HepG2 (cell line): Measurements from ENCODE around the gene NUBP2. TPM values are rescaled to one million over a fixed set of nuclear protein-coding genes. Genes with fewer than 3 reads are reported as not detected.
A peak's percentile ranks its signal among the peaks of the same experiment; 100 is the strongest.

Experiments
- AGO2 ChIP-seq: fragments of 200-400 bp; formaldehyde crosslinking; optimal IDR thresholded peaks from 2 replicates; pipeline ENCODE3; 2017; ENCODE audit warnings: mild to moderate bottlenecking, low read depth, low read length, moderate library complexity
- CBX1 ChIP-seq: IDR thresholded peaks from one replicate; pipeline ENCODE4 v1.6.1; 2016; ENCODE audit warnings: antibody characterized with exemption, low read depth
- FOXO1 ChIP-seq: sonication (generic); formaldehyde crosslinking; IDR thresholded peaks from 2 replicates; pipeline ENCODE4 v1.4.0; 2020; ENCODE audit warnings: missing genetic modification reagents
- GTF2F1 ChIP-seq: fragments of 150-350 bp; IDR thresholded peaks from 2 replicates; pipeline ENCODE4 v1.6.1; 2014; ENCODE audit warnings: low read length
- ISL2 ChIP-seq: sonication (generic); formaldehyde crosslinking; IDR thresholded peaks from 2 replicates; pipeline ENCODE4 v1.5.0; 2020; ENCODE audit warnings: missing genetic modification reagents
- JDP2 ChIP-seq: sonication (generic); formaldehyde crosslinking; IDR thresholded peaks from 2 replicates; pipeline ENCODE4 v1.8.1; 2022; ENCODE audit warnings: missing genetic modification reagents, borderline replicate concordance
- KAT8 ChIP-seq: IDR thresholded peaks from 2 replicates; pipeline ENCODE4 v1.6.1; 2016; ENCODE audit warnings: missing genetic modification reagents, missing compliant biosample characterization
- MEIS1 ChIP-seq: sonication (generic); formaldehyde crosslinking; IDR thresholded peaks from 2 replicates; pipeline ENCODE4 v1.9.0; 2021; ENCODE audit warnings: mild to moderate bottlenecking, missing genetic modification reagents, moderate library complexity, borderline replicate concordance
- NFYC ChIP-seq: IDR thresholded peaks from 2 replicates; pipeline ENCODE4 v1.6.1; 2016; ENCODE audit warnings: missing genetic modification reagents, missing compliant biosample characterization
- NR2C2 ChIP-seq: sonication (generic); formaldehyde crosslinking; IDR thresholded peaks from 2 replicates; pipeline ENCODE4 v1.4.0; 2020; ENCODE audit warnings: missing genetic modification reagents, mild to moderate bottlenecking, moderate library complexity, borderline replicate concordance
- RELA ChIP-seq: sonication (generic); formaldehyde crosslinking; IDR thresholded peaks from 2 replicates; pipeline ENCODE4 v1.4.0; 2020; ENCODE audit warnings: missing genetic modification reagents
- SAP130 ChIP-seq: IDR thresholded peaks from 2 replicates; pipeline ENCODE4 v1.6.1; 2016; ENCODE audit warnings: low read depth
- SSRP1 ChIP-seq: IDR thresholded peaks from 2 replicates; pipeline ENCODE4 v1.6.1; 2016; ENCODE audit warnings: control low read depth
- ZBTB40 ChIP-seq, 2 experiments: fragments of 450-650 bp in 1 of 2; sonication (generic) in 1 of 2; formaldehyde crosslinking in 1 of 2; IDR thresholded peaks; 2 replicates each; pipeline versions ENCODE4 v1.6.1 to v1.8.0; 2016 to 2022; ENCODE audit warnings: antibody characterized with exemption in 1 of 2, mild to moderate bottlenecking in 1 of 2, missing genetic modification reagents in 1 of 2
- ZNF24 ChIP-seq: fragments of 450-650 bp; IDR thresholded peaks from 2 replicates; pipeline ENCODE4 v1.6.1; 2017; ENCODE audit warnings: antibody characterized with exemption, mild to moderate bottlenecking
- ZNF251 ChIP-seq: sonication (generic); formaldehyde crosslinking; IDR thresholded peaks from 2 replicates; pipeline ENCODE4 v1.9.0; 2021; ENCODE audit warnings: mild to moderate bottlenecking, missing genetic modification reagents
- ZNF652 ChIP-seq: IDR thresholded peaks from 2 replicates; pipeline ENCODE4 v1.6.1; 2016; ENCODE audit warnings: low read depth, borderline replicate concordance
- ZNF703 ChIP-seq: sonication (generic); formaldehyde crosslinking; IDR thresholded peaks from 2 replicates; pipeline ENCODE4 v1.5.1; 2020; ENCODE audit warnings: missing genetic modification reagents, mild to moderate bottlenecking, moderate library complexity, borderline replicate concordance
- ZSCAN30 ChIP-seq: sonication (generic); formaldehyde crosslinking; IDR thresholded peaks from 2 replicates; pipeline ENCODE4 v1.5.0; 2020; ENCODE audit warnings: mild to moderate bottlenecking, missing genetic modification reagents
- polyA plus RNA-seq, 8 experiments: library from polyadenylated mRNA; depleted of rRNA in 3 of 8; stranded (reverse) in 7 of 8; unstranded in 1 of 8; fragments of >200 nt; fragmentation: Illumina TruSeq in 4 of 8; extraction: Trizol in 4 of 8; gene quantifications; 2 replicates each; pipeline versions ENCODE4 v1.2.1 to v1.2.3, GENCODE V29; 2011 to 2016; ENCODE audit warnings: low read depth in 4 of 8, missing spikeins in 1 of 8, mixed read lengths in 1 of 8; ENCODE audit not compliant: insufficient read depth in 1 of 8
- total RNA-seq, 5 experiments: library from RNA; depleted of rRNA; stranded (reverse); fragments of >200 nt; fragmentation: Illumina TruSeq; extraction: Trizol; gene quantifications; 2 replicates each; pipeline ENCODE4 v1.2.3, GENCODE V29; 2016; ENCODE audit warnings: low read depth in 1 of 5
- TF ChIP-seq, protein P1 (sequence below): sonication (generic); formaldehyde crosslinking; conservative IDR thresholded peaks from 2 replicates; pipeline ENCODE4 v1.8.0; 2022; ENCODE audit warnings: mild to moderate bottlenecking, moderate library complexity, missing genetic modification reagents

NUBP2 gene
- total and polyA plus RNA-seq, 2 of the 13 experiments (the other 11 are each of a cell fraction or from before 2014, with no cell fraction given) = 25.7 to 61.5 TPM

DNA sequence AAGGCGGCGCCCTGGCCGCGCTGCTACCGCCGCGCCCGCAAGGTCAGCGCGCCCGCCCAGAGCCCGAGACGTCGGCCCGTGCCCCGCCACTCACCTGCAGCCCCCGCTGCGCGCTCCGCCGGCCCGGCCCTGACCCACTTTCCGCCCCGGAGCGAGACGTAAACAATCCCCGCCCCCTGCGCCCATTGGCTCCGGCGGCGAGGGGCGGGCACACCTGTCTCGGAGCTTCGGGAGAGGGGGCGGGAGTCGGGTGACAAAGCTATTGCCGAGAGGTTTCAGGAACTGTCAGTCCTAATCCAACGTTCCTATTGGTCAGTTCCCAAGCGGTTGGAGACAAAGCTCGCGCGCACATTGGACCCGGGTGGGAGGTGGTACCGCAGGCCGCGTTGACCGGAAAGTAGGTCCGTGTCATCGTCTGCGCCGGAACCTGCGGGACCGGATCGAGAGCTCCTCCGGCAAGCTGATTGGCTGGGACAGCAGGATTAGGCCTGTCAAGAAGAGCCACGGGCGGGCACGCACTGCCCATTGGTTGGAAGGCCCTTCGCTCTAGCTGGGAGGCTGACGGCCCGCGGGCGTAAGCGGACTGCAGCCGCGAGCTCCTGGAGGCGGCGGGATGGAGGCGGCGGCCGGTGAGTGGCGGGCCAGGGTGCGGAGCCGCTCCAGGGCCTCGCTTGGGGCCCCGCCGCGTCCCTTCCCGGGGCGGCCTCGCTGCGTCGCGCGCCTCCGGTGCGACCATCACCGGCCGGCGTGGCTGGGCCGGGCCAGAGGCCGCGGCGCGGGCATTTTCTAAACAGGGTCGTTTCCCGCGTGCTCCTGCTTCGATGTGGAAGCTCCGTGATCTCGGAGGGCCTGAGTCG, at the start of gene NUBP2, which contains the start of gene SPSB3 (continued):
- TF ChIP-seq, protein P1, sequence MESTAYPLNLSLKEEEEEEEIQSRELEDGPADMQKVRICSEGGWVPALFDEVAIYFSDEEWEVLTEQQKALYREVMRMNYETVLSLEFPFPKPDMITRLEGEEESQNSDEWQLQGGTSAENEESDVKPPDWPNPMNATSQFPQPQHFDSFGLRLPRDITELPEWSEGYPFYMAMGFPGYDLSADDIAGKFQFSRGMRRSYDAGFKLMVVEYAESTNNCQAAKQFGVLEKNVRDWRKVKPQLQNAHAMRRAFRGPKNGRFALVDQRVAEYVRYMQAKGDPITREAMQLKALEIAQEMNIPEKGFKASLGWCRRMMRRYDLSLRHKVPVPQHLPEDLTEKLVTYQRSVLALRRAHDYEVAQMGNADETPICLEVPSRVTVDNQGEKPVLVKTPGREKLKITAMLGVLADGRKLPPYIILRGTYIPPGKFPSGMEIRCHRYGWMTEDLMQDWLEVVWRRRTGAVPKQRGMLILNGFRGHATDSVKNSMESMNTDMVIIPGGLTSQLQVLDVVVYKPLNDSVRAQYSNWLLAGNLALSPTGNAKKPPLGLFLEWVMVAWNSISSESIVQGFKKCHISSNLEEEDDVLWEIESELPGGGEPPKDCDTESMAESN (CRISPR knock-in tag) = no peak
- TF ChIP-seq AGO2 (no peak), NR2C2 (CRISPR knock-in tag) (peak; percentile 66; the same call in 1 of the 2 replicates), ZNF703 (CRISPR knock-in tag) (no peak), ZSCAN30 (CRISPR knock-in tag) (no peak), KAT8 (CRISPR knock-in tag) (peak; percentile 95), ZNF652 (CRISPR knock-in tag) (no peak), JDP2 (no peak; the same call in 1 of the 2 replicates), NFYC (CRISPR knock-in tag) (peak; percentile 98), GTF2F1 (no peak), ZBTB40 (IDR thresholded peaks at IDR 0.05) (peak; percentile 79), ZBTB40 (CRISPR knock-in tag; IDR thresholded peaks at IDR 0.05) (no peak), RELA (CRISPR knock-in tag) (no peak), FOXO1 (CRISPR knock-in tag) (0 out of 2 replicates have a peak, but pooled peaks have one; percentile 5), SAP130 (CRISPR knock-in tag) (peak; percentile 94), CBX1 (no peak), ZNF24 (no peak), ZNF251 (CRISPR knock-in tag) (no peak), MEIS1 (no peak; the same call in 1 of the 2 replicates), SSRP1 (CRISPR knock-in tag) (no peak), ISL2 (no peak)
